GM12878 (cell line): ENCODE measurements around the gene TMEM163. TPM values are rescaled to one million over a fixed set of nuclear protein-coding genes. Genes with fewer than 3 reads are reported as not detected.

Experiments
- ATAC-seq: fragments of 200-7000 bp; cut with Tn5 transposase; 3 replicates; pipeline ENCODE4 v1.9.1; 2020; ENCODE audit warnings: mild to moderate bottlenecking, moderate library complexity
- BruUV-seq: library from RNA; stranded (reverse); fragments of 400-500 nt; replicated peaks from 2 replicates; lab custom pipeline; 2021; lab: Mats Ljungman, UMichigan
- CTCF ChIA-PET: fragments of 300-600 bp; sonication (Branson Sonifier 250); formaldehyde crosslinking; extraction: SDS; loops from one replicate; lab custom pipeline; 2021; ENCODE audit warnings: inconsistent platforms; lab: Yijun Ruan, JAX
- POLR2A ChIA-PET: fragments of 350-600 bp; formaldehyde crosslinking; extraction: SDS; loops from one replicate; lab custom pipeline; 2021; ENCODE audit warnings: inconsistent platforms; lab: Charles Lee
- RAD21 ChIA-PET: fragments of 300-600 bp; sonication (Branson Sonifier 250); formaldehyde crosslinking; loops from one replicate; lab custom pipeline; 2023; ENCODE audit warnings: antibody characterized with exemption; ENCODE audit not compliant: unreplicated experiment; lab: Charles Lee
- SMC1A ChIA-PET: fragments of 300-600 bp; sonication (Branson Sonifier 250); formaldehyde crosslinking; loops from one replicate; lab custom pipeline; 2023; ENCODE audit not compliant: unreplicated experiment, uncharacterized antibody; lab: Charles Lee
- DNase-seq: peaks from one replicate; pipeline ENCODE4 v3.0.0-alpha.2; 2011; ENCODE audit warnings: low read depth, low spot score
- FAIRE-seq: peaks from 3 replicates; lab custom pipeline; 2011; peaks lifted over from hg19 to GRCh38; lab: Jason Lieb, UNC
- H2AFZ ChIP-seq: 2 replicates; pipeline ENCODE4 v1.6.0; 2011; ENCODE audit warnings: low read depth, low read length, control low read depth; ENCODE audit not compliant: control insufficient read depth
- H3K27ac ChIP-seq: 2 replicates; pipeline ENCODE4 v1.5.1; 2011; ENCODE audit warnings: control low read depth; ENCODE audit not compliant: control insufficient read depth, insufficient read depth
- H3K27me3 ChIP-seq, 2 experiments: replicated peaks in 1 of 2; 2 replicates each; pipeline versions ENCODE4 v1.6.0 to v1.6.1; 2011; ENCODE audit warnings: low read length in 1 of 2; ENCODE audit not compliant: control insufficient read depth in 2 of 2, insufficient read depth in 2 of 2
- H3K36me3 ChIP-seq, 2 experiments: 2 replicates each; pipeline ENCODE4 v1.5.1; 2011; ENCODE audit warnings: low read length in 1 of 2; ENCODE audit not compliant: control insufficient read depth in 2 of 2, insufficient read depth in 2 of 2
- H3K4me1 ChIP-seq: 2 replicates; pipeline ENCODE4 v1.6.1; 2011; ENCODE audit warnings: mild to moderate bottlenecking, low read length, moderate library complexity, mixed read lengths; ENCODE audit not compliant: control insufficient read depth, insufficient read depth
- H3K4me2 ChIP-seq: 2 replicates; pipeline ENCODE4 v1.6.0; 2011; ENCODE audit warnings: control low read depth; ENCODE audit not compliant: control insufficient read depth, insufficient read depth
- H3K4me3 ChIP-seq: fragments of 200-600 bp; sonication (generic); 2 replicates; pipeline ENCODE4 v1.5.1; 2016
- H3K79me2 ChIP-seq: 2 replicates; pipeline ENCODE4 v1.6.0; 2011; ENCODE audit warnings: low read length; ENCODE audit not compliant: control insufficient read depth, insufficient read depth
- H3K9ac ChIP-seq: 2 replicates; pipeline ENCODE4 v1.8.0; 2011; ENCODE audit warnings: low read length, control low read depth, mixed read lengths; ENCODE audit not compliant: control insufficient read depth, insufficient read depth
- H3K9me3 ChIP-seq: replicated peaks from 3 replicates; pipeline ENCODE4 v1.5.1; 2011; ENCODE audit warnings: mild to moderate bottlenecking, low read length; ENCODE audit not compliant: control insufficient read depth, insufficient read depth
- H4K20me1 ChIP-seq: 2 replicates; pipeline ENCODE4 v1.6.0; 2011; ENCODE audit not compliant: control insufficient read depth, insufficient read depth
- CREB1 ChIP-seq: IDR thresholded peaks from 2 replicates; pipeline ENCODE4 v1.6.1; 2012; ENCODE audit warnings: low read depth, mild to moderate bottlenecking, inconsistent platforms
- IKZF1 ChIP-seq: fragments of 450-650 bp; conservative IDR thresholded peaks from 2 replicates; pipeline ENCODE4 v1.6.1; 2017; ENCODE audit warnings: antibody characterized with exemption, mild to moderate bottlenecking
- IKZF2 ChIP-seq, 2 experiments: fragments of 450-650 bp; IDR thresholded peaks; 2 replicates each; pipeline ENCODE4 v1.6.1; 2017; ENCODE audit warnings: mild to moderate bottlenecking in 2 of 2, moderate library complexity in 2 of 2
- LARP7 ChIP-seq: fragments of 450-650 bp; IDR thresholded peaks from 2 replicates; pipeline ENCODE4 v1.6.1; 2017; ENCODE audit warnings: mild to moderate bottlenecking
- NFYB ChIP-seq: IDR thresholded peaks from 2 replicates; pipeline ENCODE4 v1.6.1; 2011; ENCODE audit warnings: low read depth, mild to moderate bottlenecking, low read length, improper control_type of control experiment, moderate library complexity; ENCODE audit not compliant: insufficient read depth
- NR2F1 ChIP-seq: fragments of 450-650 bp; conservative IDR thresholded peaks from 2 replicates; pipeline ENCODE4 v1.6.1; 2017; ENCODE audit warnings: mild to moderate bottlenecking
- RAD51 ChIP-seq: fragments of 450-650 bp; IDR thresholded peaks from 2 replicates; pipeline ENCODE4 v1.6.1; 2016; ENCODE audit warnings: moderate library complexity, mild to moderate bottlenecking, inconsistent platforms
- SIN3A ChIP-seq: IDR thresholded peaks from 2 replicates; pipeline ENCODE4 v1.6.1; 2012; ENCODE audit warnings: low read depth, low read length, improper control_type of control experiment
- SMAD1 ChIP-seq: fragments of 450-650 bp; IDR thresholded peaks from 2 replicates; pipeline ENCODE4 v1.6.1; 2018; ENCODE audit warnings: mild to moderate bottlenecking, low read depth; ENCODE audit not compliant: partially characterized antibody
- SUPT20H ChIP-seq: IDR thresholded peaks from 2 replicates; pipeline ENCODE4 v1.6.1; 2011; ENCODE audit warnings: low read depth, mild to moderate bottlenecking, low read length, moderate library complexity, borderline replicate concordance; ENCODE audit not compliant: control insufficient read depth
- TAF1 ChIP-seq: IDR thresholded peaks from 2 replicates; pipeline ENCODE4 v1.6.1; 2011; ENCODE audit warnings: mild to moderate bottlenecking, low read depth, low read length, borderline replicate concordance
- ZNF207 ChIP-seq: fragments of 450-650 bp; IDR thresholded peaks from 2 replicates; pipeline ENCODE4 v1.6.1; 2014; ENCODE audit warnings: antibody characterized with exemption, mild to moderate bottlenecking, borderline replicate concordance
- ZNF384 ChIP-seq: IDR thresholded peaks from 2 replicates; pipeline ENCODE4 v1.6.1; 2012; ENCODE audit warnings: low read depth, mild to moderate bottlenecking, low read length, improper control_type of control experiment, borderline replicate concordance
- WGBS: methylation state at CpG from one replicate; pipeline ENCODE4 v1.1.6; 2016; ENCODE audit warnings: low lambda C conversion rate; ENCODE audit not compliant: insufficient replicate concordance, insufficient coverage; ENCODE audit errors: missing lambda C conversion rate; 5-methylcytosine and 5-hydroxymethylcytosine counted together
- in situ Hi-C: fragments of 300-500 bp; cut with MboI; formaldehyde crosslinking; loops from 9 replicates; pipeline ENCODE4 v1.14.3; 2018; ENCODE audit warnings: mixed read lengths
- intact Hi-C: fragments of 100-400 bp; cut with micrococcal nuclease; formaldehyde crosslinking; loops from one replicate; pipeline ENCODE4 v1.14.2; 2022; ENCODE audit not compliant: unreplicated experiment
- polyA plus RNA-seq, 11 experiments: library from polyadenylated mRNA; depleted of rRNA in 4 of 11; unstranded in 6 of 11; stranded (reverse) in 5 of 11; fragments of >200 nt; fragmentation: Nextera tagmentation in 4 of 11; fragmentation: Illumina TruSeq in 1 of 11; extraction: Ambion mirVana in 4 of 11; extraction: Trizol in 1 of 11; gene quantifications; 1 replicate in 1 of 11; 2 replicates in 10 of 11; pipeline versions ENCODE4 v1.2.1 to v1.2.3, GENCODE V29; 2011 to 2016; ENCODE audit warnings: inconsistent platforms in 2 of 11, missing spikeins in 2 of 11, low read depth in 1 of 11
- total RNA-seq, 4 experiments: library from RNA; depleted of rRNA in 3 of 4; stranded (reverse); fragments of >200 nt in 3 of 4; fragmentation: Illumina TruSeq in 1 of 4; extraction: Trizol in 1 of 4; gene quantifications; 2 replicates each; pipeline versions ENCODE4 v1.2.1 to v1.2.3, GENCODE V29; 2013 to 2021
- TF ChIP-seq, protein P1 (sequence below): IDR thresholded peaks from 2 replicates; pipeline ENCODE4 v1.6.1; 2012; ENCODE audit warnings: improper control_type of control experiment, low read depth, low read length; ENCODE audit not compliant: insufficient replicate concordance
- TF ChIP-seq, protein P2 (sequence below), 3 experiments: IDR thresholded peaks in 2 of 3; conservative IDR thresholded peaks in 1 of 3; 2 replicates each; pipeline ENCODE4 v1.5.1; 2011; ENCODE audit warnings: low read depth in 3 of 3, low read length in 3 of 3, mild to moderate bottlenecking in 3 of 3, control low read depth in 2 of 3, moderate library complexity in 2 of 3, inconsistent platforms in 1 of 3, mixed read lengths in 1 of 3; ENCODE audit not compliant: control insufficient read depth in 2 of 3, insufficient read depth in 1 of 3; ENCODE audit errors: extremely low read depth in 1 of 3

The TMEM163 gene
- total and polyA plus RNA-seq, 10 of the 15 experiments (the other 5 are each of a cell fraction or from before 2014, with no cell fraction given): 0.05 to 0.11 (median 0.07) TPM; not detected in 4

DNA sequence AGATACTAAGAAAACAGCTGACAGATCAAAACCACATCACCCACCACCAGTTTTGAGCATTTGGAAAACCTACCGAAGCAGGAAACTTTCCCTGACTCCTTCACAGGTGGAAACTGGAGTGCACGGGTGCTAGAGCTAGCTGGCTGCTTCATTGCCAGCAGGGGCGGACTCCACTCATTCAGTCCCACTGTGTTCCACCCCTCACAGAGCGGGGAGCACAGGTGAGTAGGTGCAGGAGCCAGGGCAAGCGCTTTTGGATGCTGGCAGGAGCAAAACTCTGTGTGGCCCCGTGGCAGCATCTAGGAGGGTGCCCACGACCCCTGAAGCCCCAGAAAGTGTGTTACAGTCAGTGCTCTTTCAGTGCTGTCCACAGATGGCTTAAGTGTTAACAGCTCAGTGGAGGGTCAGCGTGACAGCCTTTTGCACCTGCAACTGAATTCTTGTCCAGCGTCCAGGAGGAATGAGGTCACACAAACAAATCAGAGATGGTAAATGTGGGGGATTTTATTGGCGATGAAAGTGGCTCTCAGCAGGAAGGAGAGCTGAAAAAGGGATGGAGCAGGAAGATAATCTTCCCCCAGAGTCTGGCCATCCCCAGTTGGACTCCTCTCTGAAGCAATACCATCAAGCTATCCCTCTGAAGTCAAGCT, 71.1 kb downstream of the TMEM163 start:
- DNase-seq: no peak
- Histone ChIP-seq H4K20me1 (no peaks in the 10 kb centered on the region), H3K27ac (no peak overlapping the region), H3K4me2 (no peak overlapping the region), H3K79me2 (no peaks in the 10 kb centered on the region), H3K9ac (no peak overlapping the region), H3K4me3 (no peak overlapping the region), H3K36me3 (no peaks in the 10 kb centered on the region), H3K4me1 (peaks cover under 1% of the 10 kb centered on the region; the same call in 1 of the 2 replicates), H2AFZ (no peak overlapping the region), H3K27me3 (no peaks in the 10 kb centered on the region), H3K9me3 (no peaks in the 10 kb centered on the region)
- ChIA-PET CTCF (no interaction called here), SMC1A (no interaction called here), POLR2A (no interaction called here), RAD21 (no interaction called here)
- TF ChIP-seq ZNF384 (no peak), CREB1 (no peak), NR2F1 (no peak), IKZF2 (IDR thresholded peaks at IDR 0.05) (no peak), ZNF207 (no peak), NFYB (no peak), SMAD1 (no peak), RAD51 (no peak), LARP7 (no peak), IKZF1 (no peak), SUPT20H (no peak), TAF1 (no peak), SIN3A (no peak)
- TF ChIP-seq, protein P1, sequence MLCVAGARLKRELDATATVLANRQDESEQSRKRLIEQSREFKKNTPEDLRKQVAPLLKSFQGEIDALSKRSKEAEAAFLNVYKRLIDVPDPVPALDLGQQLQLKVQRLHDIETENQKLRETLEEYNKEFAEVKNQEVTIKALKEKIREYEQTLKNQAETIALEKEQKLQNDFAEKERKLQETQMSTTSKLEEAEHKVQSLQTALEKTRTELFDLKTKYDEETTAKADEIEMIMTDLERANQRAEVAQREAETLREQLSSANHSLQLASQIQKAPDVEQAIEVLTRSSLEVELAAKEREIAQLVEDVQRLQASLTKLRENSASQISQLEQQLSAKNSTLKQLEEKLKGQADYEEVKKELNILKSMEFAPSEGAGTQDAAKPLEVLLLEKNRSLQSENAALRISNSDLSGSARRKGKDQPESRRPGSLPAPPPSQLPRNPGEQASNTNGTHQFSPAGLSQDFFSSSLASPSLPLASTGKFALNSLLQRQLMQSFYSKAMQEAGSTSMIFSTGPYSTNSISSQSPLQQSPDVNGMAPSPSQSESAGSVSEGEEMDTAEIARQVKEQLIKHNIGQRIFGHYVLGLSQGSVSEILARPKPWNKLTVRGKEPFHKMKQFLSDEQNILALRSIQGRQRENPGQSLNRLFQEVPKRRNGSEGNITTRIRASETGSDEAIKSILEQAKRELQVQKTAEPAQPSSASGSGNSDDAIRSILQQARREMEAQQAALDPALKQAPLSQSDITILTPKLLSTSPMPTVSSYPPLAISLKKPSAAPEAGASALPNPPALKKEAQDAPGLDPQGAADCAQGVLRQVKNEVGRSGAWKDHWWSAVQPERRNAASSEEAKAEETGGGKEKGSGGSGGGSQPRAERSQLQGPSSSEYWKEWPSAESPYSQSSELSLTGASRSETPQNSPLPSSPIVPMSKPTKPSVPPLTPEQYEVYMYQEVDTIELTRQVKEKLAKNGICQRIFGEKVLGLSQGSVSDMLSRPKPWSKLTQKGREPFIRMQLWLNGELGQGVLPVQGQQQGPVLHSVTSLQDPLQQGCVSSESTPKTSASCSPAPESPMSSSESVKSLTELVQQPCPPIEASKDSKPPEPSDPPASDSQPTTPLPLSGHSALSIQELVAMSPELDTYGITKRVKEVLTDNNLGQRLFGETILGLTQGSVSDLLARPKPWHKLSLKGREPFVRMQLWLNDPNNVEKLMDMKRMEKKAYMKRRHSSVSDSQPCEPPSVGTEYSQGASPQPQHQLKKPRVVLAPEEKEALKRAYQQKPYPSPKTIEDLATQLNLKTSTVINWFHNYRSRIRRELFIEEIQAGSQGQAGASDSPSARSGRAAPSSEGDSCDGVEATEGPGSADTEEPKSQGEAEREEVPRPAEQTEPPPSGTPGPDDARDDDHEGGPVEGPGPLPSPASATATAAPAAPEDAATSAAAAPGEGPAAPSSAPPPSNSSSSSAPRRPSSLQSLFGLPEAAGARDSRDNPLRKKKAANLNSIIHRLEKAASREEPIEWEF: no peak
- TF ChIP-seq, protein P2, sequence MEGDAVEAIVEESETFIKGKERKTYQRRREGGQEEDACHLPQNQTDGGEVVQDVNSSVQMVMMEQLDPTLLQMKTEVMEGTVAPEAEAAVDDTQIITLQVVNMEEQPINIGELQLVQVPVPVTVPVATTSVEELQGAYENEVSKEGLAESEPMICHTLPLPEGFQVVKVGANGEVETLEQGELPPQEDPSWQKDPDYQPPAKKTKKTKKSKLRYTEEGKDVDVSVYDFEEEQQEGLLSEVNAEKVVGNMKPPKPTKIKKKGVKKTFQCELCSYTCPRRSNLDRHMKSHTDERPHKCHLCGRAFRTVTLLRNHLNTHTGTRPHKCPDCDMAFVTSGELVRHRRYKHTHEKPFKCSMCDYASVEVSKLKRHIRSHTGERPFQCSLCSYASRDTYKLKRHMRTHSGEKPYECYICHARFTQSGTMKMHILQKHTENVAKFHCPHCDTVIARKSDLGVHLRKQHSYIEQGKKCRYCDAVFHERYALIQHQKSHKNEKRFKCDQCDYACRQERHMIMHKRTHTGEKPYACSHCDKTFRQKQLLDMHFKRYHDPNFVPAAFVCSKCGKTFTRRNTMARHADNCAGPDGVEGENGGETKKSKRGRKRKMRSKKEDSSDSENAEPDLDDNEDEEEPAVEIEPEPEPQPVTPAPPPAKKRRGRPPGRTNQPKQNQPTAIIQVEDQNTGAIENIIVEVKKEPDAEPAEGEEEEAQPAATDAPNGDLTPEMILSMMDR (IDR thresholded peaks at IDR 0.05 in 2 of 3, conservative IDR thresholded peaks at IDR 0.05 in 1 of 3; ENCODE audit: control insufficient read depth in 2 of 3, extremely low read depth in 1 of 3, insufficient read depth in 1 of 3, low read depth in 3 of 3, low read length in 3 of 3): no peak
- no peak for ATAC-seq
- no TSS peak for BruUV-seq
- in situ Hi-C loops: no loop called here
- WGBS: 22% methylated on average over 10 of the region's 10 CpGs
- FAIRE-seq: no peak
- intact Hi-C loops: no loop called here
